AG10803 (cell line): ENCODE data around the gene NDUFB7.

Experiments
- DNase-seq: peaks from one replicate; pipeline ENCODE4 v3.0.0; 2010; ENCODE audit warnings: low read depth
- H3K4me3 ChIP-seq: 2 replicates; pipeline ENCODE4 v1.5.1; 2011; ENCODE audit warnings: mild to moderate bottlenecking, low read length, control low read depth
- CTCF ChIP-seq: conservative IDR thresholded peaks from 2 replicates; pipeline ENCODE4 v1.5.1; 2011; ENCODE audit warnings: mild to moderate bottlenecking, low read length, control low read depth, inconsistent platforms

Gene NDUFB7

GRCh38 chr19:14526423-14526822, 45.4 kb downstream of the NDUFB7 start:
- DNase-seq: no peak
- no peak for TF ChIP-seq CTCF
- H3K4me3 ChIP-seq: no peak overlapping the region

- H3K4me3 ChIP-seq: no peak overlapping the region
- DNase-seq: no peak
- no peak for TF ChIP-seq CTCF
Observed at GRCh38 chr19:14525729-14526128, 46.1 kb downstream of the NDUFB7 start.

GRCh38 chr19:14520543-14520942, 51.3 kb downstream of the NDUFB7 start:
- DNase-seq: no peak
- H3K4me3 ChIP-seq: no peak overlapping the region
- TF ChIP-seq CTCF: no peak

GRCh38 chr19:14519860-14520407, 51.9 kb downstream of the NDUFB7 start:
- TF ChIP-seq CTCF: no peak
- H3K4me3 ChIP-seq: no peak overlapping the region
- peak; percentile 75 for DNase-seq

- no peak for TF ChIP-seq CTCF
- DNase-seq: no peak
- no peak overlapping the region for H3K4me3 ChIP-seq
Observed at GRCh38 chr19:14519245-14519859, 52.5 kb downstream of the NDUFB7 start.

GRCh38 chr19:14517840-14518505, 53.9 kb downstream of the NDUFB7 start, which contains the start of gene DNAJB1:
Gene DNAJB1 (minus strand): TSS chr19:14518397. CDS start chr19:14518349, 48 bp downstream.
- H3K4me3 ChIP-seq: peak within 1 kb of the TSS; percentile 95
- TF ChIP-seq CTCF: no peak
- peak; percentile 82 for DNase-seq

GRCh38 chr19:14517446-14517839, 54.4 kb downstream of the NDUFB7 start:
- TF ChIP-seq CTCF: no peak
- peak; percentile 35 for DNase-seq
- peak overlapping the region; percentile 95 for H3K4me3 ChIP-seq
